ES-I3 (cell line): ENCODE measurements around the gene SOX8.

ENCODE experiments used
- H3K36me3 ChIP-seq: 2 replicates; pipeline ENCODE4 v1.6.1; 2013; ENCODE audit warnings: mild to moderate bottlenecking, low read length, control low read depth, moderate library complexity; ENCODE audit not compliant: insufficient read depth
- H3K4me1 ChIP-seq: 2 replicates; pipeline ENCODE4 v1.6.1; 2013; ENCODE audit warnings: mild to moderate bottlenecking, control low read depth, low read length; ENCODE audit not compliant: insufficient read depth
- H3K9ac ChIP-seq: 2 replicates; pipeline ENCODE4 v1.6.1; 2013; ENCODE audit warnings: low read depth, mild to moderate bottlenecking, low read length, moderate library complexity
- H3K9me3 ChIP-seq: 2 replicates; pipeline ENCODE4 v1.6.1; 2013; ENCODE audit warnings: mild to moderate bottlenecking, low read length, moderate library complexity; ENCODE audit not compliant: control insufficient read depth, insufficient read depth

SOX8 gene

DNA sequence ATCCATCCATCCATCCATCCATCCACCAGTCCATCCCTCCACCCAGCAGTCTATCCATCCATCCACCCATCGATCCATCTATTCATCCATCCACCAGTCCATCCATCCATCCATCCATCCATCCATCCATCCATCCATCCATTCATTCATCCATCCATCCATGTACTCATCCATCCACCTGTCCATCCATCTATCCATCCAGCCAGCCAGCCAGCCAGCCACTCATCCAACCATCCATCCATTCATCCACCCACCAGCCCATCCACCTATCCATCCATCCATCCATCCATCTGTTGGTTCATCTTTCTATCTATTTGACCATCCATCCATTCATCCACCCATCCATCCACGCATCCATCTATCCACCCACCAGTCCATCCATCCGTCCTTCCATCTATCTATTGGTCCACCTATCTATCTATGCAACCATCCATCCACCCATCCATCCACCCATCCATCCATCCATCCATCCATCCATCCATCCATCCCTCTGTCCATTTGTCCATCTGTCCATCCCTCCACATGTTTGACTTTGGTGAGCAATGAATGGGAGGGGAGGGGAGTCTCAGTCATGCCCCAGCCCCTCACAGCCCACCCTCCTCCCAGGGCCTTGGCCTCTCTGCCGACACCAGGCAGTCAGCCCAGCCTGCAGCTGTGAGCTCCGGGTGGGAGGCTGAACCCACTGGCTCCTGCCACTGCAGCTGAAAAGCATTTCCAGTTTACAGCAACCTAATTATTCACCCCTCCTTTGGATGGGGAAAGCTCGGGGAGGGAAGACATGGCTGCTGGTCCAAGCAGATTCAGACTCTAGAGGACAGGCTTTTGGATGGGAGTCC, 52.9 kb downstream of the SOX8 start:
- H3K9ac ChIP-seq = no peak overlapping the region
- no peaks in the 10 kb centered on the region for H3K36me3 ChIP-seq
- H3K4me1 ChIP-seq = peaks cover 7% of the 10 kb centered on the region; the same call in 1 of the 2 replicates
- H3K9me3 ChIP-seq = no peaks in the 10 kb centered on the region

DNA sequence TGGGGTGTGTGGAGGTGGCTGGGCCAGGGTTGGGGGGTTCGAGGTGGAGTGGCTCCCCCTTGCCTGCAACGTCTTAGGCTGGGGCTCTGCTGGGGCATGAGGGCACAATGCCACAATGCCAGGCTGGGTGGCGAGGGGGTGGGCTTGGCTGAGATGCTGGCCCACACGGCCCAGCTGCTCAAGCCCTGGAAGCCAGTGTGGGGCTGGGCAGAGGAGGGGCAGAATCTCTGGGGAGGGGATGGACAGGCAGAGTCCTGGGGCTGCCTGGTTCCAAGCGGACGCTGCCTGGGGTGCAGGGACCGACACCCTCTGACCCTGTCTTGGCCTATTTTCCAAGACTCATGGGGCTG, 53.5 kb downstream of the SOX8 start:
- Histone ChIP-seq H3K36me3 (no peaks in the 10 kb centered on the region), H3K4me1 (peaks cover 7% of the 10 kb centered on the region; the same call in 1 of the 2 replicates), H3K9me3 (no peaks in the 10 kb centered on the region), H3K9ac (no peak overlapping the region)

DNA sequence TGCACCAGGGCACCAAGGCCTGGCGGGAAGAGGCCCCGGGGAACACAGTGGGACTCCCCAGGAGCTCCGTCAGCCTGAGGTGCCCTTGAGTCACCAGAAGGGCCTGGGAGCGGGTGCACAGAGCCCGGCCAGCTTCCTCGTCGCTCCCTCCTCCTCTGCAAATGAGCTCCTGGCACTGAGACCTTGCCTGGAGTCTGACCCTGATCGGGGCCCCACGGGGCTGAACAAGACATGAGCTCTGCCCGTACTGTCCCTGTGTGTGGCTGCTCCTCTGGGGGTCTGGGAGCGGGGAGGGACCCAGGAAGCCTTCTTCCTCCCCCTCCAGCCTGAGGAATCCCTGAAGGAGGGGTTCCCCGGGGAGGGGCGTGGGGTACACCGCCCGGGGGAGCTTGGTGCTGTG, 54.6 kb downstream of the SOX8 start:
- no peaks in the 10 kb centered on the region for H3K36me3 ChIP-seq
- peaks cover 7% of the 10 kb centered on the region; the same call in 1 of the 2 replicates for H3K4me1 ChIP-seq
- H3K9me3 ChIP-seq = no peaks in the 10 kb centered on the region
- no peak overlapping the region for H3K9ac ChIP-seq
